ENCODE data around the gene JUP. TPM values are rescaled to one million over a fixed set of nuclear protein-coding genes. Genes with fewer than 3 reads are reported as not detected.

Gene JUP
- polyA plus RNA-seq, 1 of the 3 experiments (the other 2 are of a cell fraction), result 13.0 TPM

- no peak for TF ChIP-seq EZH2phosphoT487 (IDR thresholded peaks at IDR 0.05; ENCODE audit: borderline replicate concordance, low read depth)
- TF ChIP-seq SIN3A (IDR thresholded peaks at IDR 0.05; ENCODE audit: borderline replicate concordance, low read depth, low read length), result peak; percentile 77; the same call in 1 of the 2 replicates
- TF ChIP-seq TEAD4 (IDR thresholded peaks at IDR 0.05; ENCODE audit: borderline replicate concordance, insufficient read depth), result no peak
Observed at GRCh38 chr17:41812381-41813151, 26.1 kb upstream of the JUP start, which contains the start of gene FKBP10 (continued).

- Histone ChIP-seq H3K4me1 (ENCODE audit: control insufficient read depth in 1 of 2, insufficient read depth in 2 of 2, low read depth in 1 of 2, low read length in 1 of 2) (peaks cover 15 to 24% of the 10 kb centered on the region in 2 experiments; a peak in 2 of 4 replicates), H3K27me3 (ENCODE audit: insufficient read depth) (no peaks in the 10 kb centered on the region), H2AFZ (ENCODE audit: low read depth) (peak within 1 kb of the TSS; percentile 92), H3F3A (replicated peaks; ENCODE audit: insufficient read depth) (no peaks in the 10 kb centered on the region), H3K4me2 (peak within 1 kb of the TSS; percentile 99), H3K9ac (peak within 1 kb of the TSS; percentile 87), H3K9me3 (no peaks in the 10 kb centered on the region), H3K27ac (ENCODE audit: low read depth in 2 of 2, low read length in 1 of 2) (peak within 1 kb of the TSS; percentile 80 to 87), H3K79me2 (ENCODE audit: insufficient read depth) (peaks cover 73% of the 10 kb centered on the region), H4K20me1 (ENCODE audit: insufficient read depth) (peaks cover 14% of the 10 kb centered on the region), H3K36me3 (replicated peaks in 1 of 2; ENCODE audit: control insufficient read depth in 1 of 2, insufficient read depth in 2 of 2, low read length in 1 of 2) (peaks cover 2 to 10% of the 10 kb centered on the region in 2 experiments), H3K4me3 (ENCODE audit: low read depth in 2 of 2, low read length in 1 of 2) (peak within 1 kb of the TSS; percentile 75 to 93), H3K9me2 (no peaks in the 10 kb centered on the region)
- ChIA-PET CTCF (interaction anchor here (0.6 to 20.2 kb wide), 29 partner anchors 9 to 307 kb away, joined by 3 to 405 read pairs (median 4); partner anchors contain the start of genes CNP, HAP1, JUP and KLHL11), POLR2A (interaction anchor here (0.6 to 2.4 kb wide), 6 partner anchors 25 to 1387 kb away, joined by 3 to 12 read pairs (median 4); partner anchors contain the start of genes EIF1, JUP and KLHL11)
- 0% methylated on average over 28 of the region's 96 CpGs for WGBS (ENCODE audit: low lambda C conversion rate)
- peak; percentile 94 for DNase-seq
- peak in 1 of 2 experiments; percentile 12; a peak in 1 of 4 replicates for TF ChIP-seq EP300 (IDR thresholded peaks at IDR 0.05; ENCODE audit: borderline replicate concordance in 1 of 2, low read depth in 1 of 2, low read length in 1 of 2)
- TF ChIP-seq RCOR1 (IDR thresholded peaks at IDR 0.05; ENCODE audit: low read length), result no peak
- no peak for TF ChIP-seq RXRA (IDR thresholded peaks at IDR 0.05; ENCODE audit: borderline replicate concordance, low read depth)
- TF ChIP-seq CHD2 (IDR thresholded peaks at IDR 0.05; ENCODE audit: low read length, partially characterized antibody), result peak; percentile 44
- no peak for TF ChIP-seq NFIC (IDR thresholded peaks at IDR 0.05; ENCODE audit: borderline replicate concordance)
- TF ChIP-seq, protein P1, sequence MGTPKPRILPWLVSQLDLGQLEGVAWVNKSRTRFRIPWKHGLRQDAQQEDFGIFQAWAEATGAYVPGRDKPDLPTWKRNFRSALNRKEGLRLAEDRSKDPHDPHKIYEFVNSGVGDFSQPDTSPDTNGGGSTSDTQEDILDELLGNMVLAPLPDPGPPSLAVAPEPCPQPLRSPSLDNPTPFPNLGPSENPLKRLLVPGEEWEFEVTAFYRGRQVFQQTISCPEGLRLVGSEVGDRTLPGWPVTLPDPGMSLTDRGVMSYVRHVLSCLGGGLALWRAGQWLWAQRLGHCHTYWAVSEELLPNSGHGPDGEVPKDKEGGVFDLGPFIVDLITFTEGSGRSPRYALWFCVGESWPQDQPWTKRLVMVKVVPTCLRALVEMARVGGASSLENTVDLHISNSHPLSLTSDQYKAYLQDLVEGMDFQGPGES (IDR thresholded peaks at IDR 0.05; ENCODE audit: low read depth, low read length), result no peak
- TF ChIP-seq ZBTB33 (IDR thresholded peaks at IDR 0.05; ENCODE audit: borderline replicate concordance, low read depth), result no peak
- TF ChIP-seq FOXJ3 (CRISPR knock-in tag; IDR thresholded peaks at IDR 0.05), result no peak
- TF ChIP-seq FOXM1 (IDR thresholded peaks at IDR 0.05; ENCODE audit: low read depth), result no peak
- TF ChIP-seq RAD21 (IDR thresholded peaks at IDR 0.05; ENCODE audit: low read length), result peak; percentile 44; the same call in 1 of the 2 replicates
- TF ChIP-seq NRF1 (IDR thresholded peaks at IDR 0.05; ENCODE audit: low read depth, low read length), result peak; percentile 31
- no peak for TF ChIP-seq FOSL2 (IDR thresholded peaks at IDR 0.05; ENCODE audit: borderline replicate concordance, low read depth)
- no peak for TF ChIP-seq SIN3A (IDR thresholded peaks at IDR 0.05; ENCODE audit: borderline replicate concordance, low read depth, low read length)
- TF ChIP-seq TEAD4 (IDR thresholded peaks at IDR 0.05; ENCODE audit: borderline replicate concordance, insufficient read depth), result no peak
- TF ChIP-seq MXI1 (IDR thresholded peaks at IDR 0.05; ENCODE audit: low read depth, low read length), result peak; percentile 81
- TF ChIP-seq MAX (IDR thresholded peaks at IDR 0.05; ENCODE audit: low read depth), result peak; percentile 70
- TF ChIP-seq ELF1 (IDR thresholded peaks at IDR 0.05), result no peak
- TF ChIP-seq PBX3 (IDR thresholded peaks at IDR 0.05), result no peak
- TF ChIP-seq YY1 (IDR thresholded peaks at IDR 0.05; ENCODE audit: low read depth), result no peak
- TF ChIP-seq, protein P2, sequence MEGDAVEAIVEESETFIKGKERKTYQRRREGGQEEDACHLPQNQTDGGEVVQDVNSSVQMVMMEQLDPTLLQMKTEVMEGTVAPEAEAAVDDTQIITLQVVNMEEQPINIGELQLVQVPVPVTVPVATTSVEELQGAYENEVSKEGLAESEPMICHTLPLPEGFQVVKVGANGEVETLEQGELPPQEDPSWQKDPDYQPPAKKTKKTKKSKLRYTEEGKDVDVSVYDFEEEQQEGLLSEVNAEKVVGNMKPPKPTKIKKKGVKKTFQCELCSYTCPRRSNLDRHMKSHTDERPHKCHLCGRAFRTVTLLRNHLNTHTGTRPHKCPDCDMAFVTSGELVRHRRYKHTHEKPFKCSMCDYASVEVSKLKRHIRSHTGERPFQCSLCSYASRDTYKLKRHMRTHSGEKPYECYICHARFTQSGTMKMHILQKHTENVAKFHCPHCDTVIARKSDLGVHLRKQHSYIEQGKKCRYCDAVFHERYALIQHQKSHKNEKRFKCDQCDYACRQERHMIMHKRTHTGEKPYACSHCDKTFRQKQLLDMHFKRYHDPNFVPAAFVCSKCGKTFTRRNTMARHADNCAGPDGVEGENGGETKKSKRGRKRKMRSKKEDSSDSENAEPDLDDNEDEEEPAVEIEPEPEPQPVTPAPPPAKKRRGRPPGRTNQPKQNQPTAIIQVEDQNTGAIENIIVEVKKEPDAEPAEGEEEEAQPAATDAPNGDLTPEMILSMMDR (IDR thresholded peaks at IDR 0.05), result peak; percentile 61
Observed at GRCh38 chr17:41811549-41812380, 25.3 kb upstream of the JUP start, which contains the start of gene P3H4. Gene P3H4, minus strand, starts transcription at chr17:41811949. Its CDS starts 34 bp downstream, at chr17:41811915.
